ENCODE measurements around the gene CRACDL.

DNA sequence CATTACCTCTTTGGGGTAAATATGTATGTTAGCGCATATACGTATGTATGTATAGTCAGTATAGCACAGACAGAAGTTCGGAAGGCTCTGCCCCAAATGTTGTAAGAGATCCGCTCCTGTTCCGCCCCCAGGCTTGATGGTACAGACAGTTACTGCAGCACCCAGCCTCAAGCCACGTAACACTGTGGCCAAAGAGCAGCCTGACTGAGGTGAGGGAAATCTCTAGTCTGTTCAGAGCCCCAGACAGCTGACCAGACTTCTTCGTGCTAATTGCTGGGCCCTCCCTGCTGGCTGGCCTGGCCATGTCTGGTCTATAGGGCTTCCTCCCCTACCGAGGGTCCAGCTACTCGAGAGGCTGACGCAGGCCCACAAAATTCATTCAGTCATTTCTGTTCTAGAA, 7.8 kb downstream of the CRACDL start:
- TF ChIP-seq, protein P1, sequence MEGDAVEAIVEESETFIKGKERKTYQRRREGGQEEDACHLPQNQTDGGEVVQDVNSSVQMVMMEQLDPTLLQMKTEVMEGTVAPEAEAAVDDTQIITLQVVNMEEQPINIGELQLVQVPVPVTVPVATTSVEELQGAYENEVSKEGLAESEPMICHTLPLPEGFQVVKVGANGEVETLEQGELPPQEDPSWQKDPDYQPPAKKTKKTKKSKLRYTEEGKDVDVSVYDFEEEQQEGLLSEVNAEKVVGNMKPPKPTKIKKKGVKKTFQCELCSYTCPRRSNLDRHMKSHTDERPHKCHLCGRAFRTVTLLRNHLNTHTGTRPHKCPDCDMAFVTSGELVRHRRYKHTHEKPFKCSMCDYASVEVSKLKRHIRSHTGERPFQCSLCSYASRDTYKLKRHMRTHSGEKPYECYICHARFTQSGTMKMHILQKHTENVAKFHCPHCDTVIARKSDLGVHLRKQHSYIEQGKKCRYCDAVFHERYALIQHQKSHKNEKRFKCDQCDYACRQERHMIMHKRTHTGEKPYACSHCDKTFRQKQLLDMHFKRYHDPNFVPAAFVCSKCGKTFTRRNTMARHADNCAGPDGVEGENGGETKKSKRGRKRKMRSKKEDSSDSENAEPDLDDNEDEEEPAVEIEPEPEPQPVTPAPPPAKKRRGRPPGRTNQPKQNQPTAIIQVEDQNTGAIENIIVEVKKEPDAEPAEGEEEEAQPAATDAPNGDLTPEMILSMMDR (IDR thresholded peaks at IDR 0.05; ENCODE audit: extremely low read depth in 1 of 2, insufficient read depth in 1 of 2, low read depth in 1 of 2, low read length in 2 of 2) = no peak
- TF ChIP-seq POLR2A (IDR thresholded peaks at IDR 0.05; ENCODE audit: low read depth, low read length) (no peak), POLR2AphosphoS5 (IDR thresholded peaks at IDR 0.05; ENCODE audit: insufficient read depth, low read depth, low read length) (no peak)
- TF ChIP-seq, protein P2, sequence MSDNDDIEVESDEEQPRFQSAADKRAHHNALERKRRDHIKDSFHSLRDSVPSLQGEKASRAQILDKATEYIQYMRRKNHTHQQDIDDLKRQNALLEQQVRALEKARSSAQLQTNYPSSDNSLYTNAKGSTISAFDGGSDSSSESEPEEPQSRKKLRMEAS (IDR thresholded peaks at IDR 0.05; ENCODE audit: insufficient read depth, insufficient read length) = no peak
